Activated CD4-positive, alpha-beta T cell treated with anti-CD3 and anti-CD28 coated beads, Interleukin-2, amount 10 ng/mL, durations not matched to agents 7 days and 5 days (primary cell): ENCODE data around the gene PIEZO1. TPM values are rescaled to one million over a fixed set of nuclear protein-coding genes. Genes with fewer than 3 reads are reported as not detected.

Experiments
- CTCF ChIA-PET: fragments of 350-600 bp; sonication (Branson Sonifier 250); formaldehyde crosslinking; loops from one replicate; lab custom pipeline; 2021; ENCODE audit warnings: antibody characterized with exemption; lab: Charles Lee
- POLR2A ChIA-PET: fragments of 350-600 bp; sonication (Branson Sonifier 250); formaldehyde crosslinking; loops from one replicate; lab custom pipeline; 2021; ENCODE audit warnings: antibody characterized with exemption; lab: Charles Lee
- DNase-seq: peaks from one replicate; pipeline ENCODE4 v3.0.0-alpha.2; 2020
- H3K27ac Mint-ChIP-seq: one replicate; pipeline ENCODE4 v1.8.0; 2021; ENCODE audit warnings: mild to moderate bottlenecking, moderate library complexity, mixed read lengths
- H3K27me3 Mint-ChIP-seq: one replicate; pipeline ENCODE4 v1.8.0; 2021; ENCODE audit warnings: mixed read lengths
- H3K36me3 Mint-ChIP-seq: one replicate; pipeline ENCODE4 v1.8.0; 2021; ENCODE audit warnings: low read depth, mixed read lengths
- H3K4me1 Mint-ChIP-seq: one replicate; pipeline ENCODE4 v1.8.0; 2021; ENCODE audit warnings: mixed read lengths
- H3K4me3 Mint-ChIP-seq: one replicate; pipeline ENCODE4 v1.8.0; 2021; ENCODE audit warnings: mild to moderate bottlenecking, moderate library complexity, mixed read lengths
- H3K9me3 Mint-ChIP-seq: one replicate; pipeline ENCODE4 v1.8.0; 2021; ENCODE audit warnings: mixed read lengths
- total RNA-seq, 2 experiments: library from RNA; stranded (reverse); gene quantifications; one replicate each; pipeline ENCODE4 v1.2.3, GENCODE V29; 2021

PIEZO1 gene
- total RNA-seq, 2 experiments from 2014 or later: 239 to 303 TPM

DNA sequence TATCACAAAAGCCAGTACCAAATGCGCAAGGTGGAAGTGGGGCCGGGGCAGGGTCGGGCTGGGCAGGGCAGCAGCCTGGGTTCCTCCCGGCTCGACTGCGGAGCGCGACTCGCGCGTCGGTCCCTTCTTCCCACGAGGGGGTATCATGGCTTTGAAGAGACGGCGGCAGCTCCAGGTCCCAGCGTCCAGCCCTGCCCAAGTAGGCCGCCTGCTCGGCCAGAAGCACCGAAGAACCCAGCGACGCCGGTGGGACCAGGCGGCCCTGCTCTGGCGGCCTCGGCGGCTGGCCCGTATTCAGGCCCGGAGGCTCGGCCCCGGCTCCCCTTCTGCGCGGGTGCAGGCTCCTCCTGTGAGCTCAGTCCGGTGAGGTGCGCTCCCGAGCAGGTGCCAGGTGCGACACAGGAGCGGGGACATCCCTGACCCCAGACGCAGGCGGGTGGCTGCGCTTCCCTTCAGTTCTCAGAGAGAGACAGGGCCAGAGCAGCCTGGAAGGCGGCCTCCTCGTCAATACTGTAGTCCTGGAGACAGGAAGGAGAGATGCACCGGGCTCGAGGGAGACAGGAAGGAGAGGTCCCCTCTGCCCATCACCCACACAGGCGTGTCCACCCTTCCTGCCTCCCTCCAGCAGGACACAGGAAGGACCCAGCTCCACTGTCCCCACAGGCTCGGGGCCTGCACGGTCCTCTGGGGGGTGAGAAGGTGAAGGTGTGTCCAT is 87.7 kb downstream of the PIEZO1 start:
- CTCF ChIA-PET: interaction anchor here (0.7 kb wide), 1 partner anchor 69 kb away, joined by 3 read pairs; no protein-coding TSS in a partner anchor
- H3K4me1 Mint-ChIP-seq: peaks cover 66% of the 10 kb centered on the region
- POLR2A ChIA-PET: no interaction called here
- no peaks in the 10 kb centered on the region for H3K9me3 Mint-ChIP-seq
- H3K4me3 Mint-ChIP-seq: no peak overlapping the region
- peak overlapping the region; percentile 78 for H3K27ac Mint-ChIP-seq
- peaks cover 49% of the 10 kb centered on the region for H3K36me3 Mint-ChIP-seq
- no peaks in the 10 kb centered on the region for H3K27me3 Mint-ChIP-seq
- no peak for DNase-seq

- Mint-ChIP-seq H3K4me1 (peaks cover 67% of the 10 kb centered on the region), H3K9me3 (no peaks in the 10 kb centered on the region), H3K27ac (no peak overlapping the region), H3K27me3 (no peaks in the 10 kb centered on the region), H3K36me3 (peaks cover 41% of the 10 kb centered on the region), H3K4me3 (no peak overlapping the region)
- ChIA-PET CTCF (no interaction called here), POLR2A (interaction anchor here (0.7 kb wide), 1 partner anchor 15 kb away, joined by 3 read pairs; no protein-coding TSS in a partner anchor)
- DNase-seq: no peak
Observed at GRCh38 chr16:88696441-88696840, 88.6 kb downstream of the PIEZO1 start.

GRCh38 chr16:88695753-88696152 is 89.3 kb downstream of the PIEZO1 start:
- Mint-ChIP-seq H3K9me3 (no peaks in the 10 kb centered on the region), H3K36me3 (peaks cover 39% of the 10 kb centered on the region), H3K4me3 (no peak overlapping the region), H3K4me1 (peaks cover 71% of the 10 kb centered on the region), H3K27ac (peak overlapping the region; percentile 72), H3K27me3 (no peaks in the 10 kb centered on the region)
- POLR2A ChIA-PET: no interaction called here
- CTCF ChIA-PET: interaction anchor here (1.1 kb wide), 1 partner anchor 11 kb away, joined by 3 read pairs; no protein-coding TSS in a partner anchor
- no peak for DNase-seq

DNA sequence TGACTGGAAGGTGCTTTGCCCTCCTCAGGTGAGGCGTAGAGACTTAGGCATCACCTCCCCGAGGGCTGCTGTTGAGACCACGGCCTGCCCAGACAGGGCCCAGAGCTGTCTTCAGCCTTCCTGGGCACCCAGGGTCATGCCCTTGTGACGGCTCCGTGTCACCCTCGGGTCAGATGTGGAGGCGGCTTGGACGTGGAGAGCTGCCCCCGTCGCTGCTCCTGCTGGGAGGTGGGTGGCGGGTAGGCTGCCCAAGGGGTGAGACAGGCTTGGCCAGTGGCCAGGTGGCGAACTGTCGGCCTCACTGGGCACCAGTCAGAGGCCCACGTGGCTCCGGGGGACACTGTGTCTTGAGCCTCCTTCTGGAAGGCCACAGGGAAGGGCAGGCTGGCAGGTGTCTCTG is 89.8 kb downstream of the PIEZO1 start:
- H3K4me3 Mint-ChIP-seq: no peak overlapping the region
- peaks cover 33% of the 10 kb centered on the region for H3K36me3 Mint-ChIP-seq
- no peak for DNase-seq
- ChIA-PET CTCF (interaction anchor here (1.1 kb wide), 1 partner anchor 10 kb away, joined by 3 read pairs; no protein-coding TSS in a partner anchor), POLR2A (no interaction called here)
- no peak overlapping the region for H3K27ac Mint-ChIP-seq
- H3K9me3 Mint-ChIP-seq: no peaks in the 10 kb centered on the region
- H3K27me3 Mint-ChIP-seq: no peaks in the 10 kb centered on the region
- peaks cover 71% of the 10 kb centered on the region for H3K4me1 Mint-ChIP-seq

GRCh38 chr16:88694221-88695087 is 90.6 kb downstream of the PIEZO1 start:
- Mint-ChIP-seq H3K36me3 (peaks cover 26% of the 10 kb centered on the region), H3K4me3 (peak overlapping the region; percentile 22), H3K4me1 (peaks cover 71% of the 10 kb centered on the region), H3K27me3 (no peaks in the 10 kb centered on the region), H3K27ac (peak overlapping the region; percentile 77), H3K9me3 (no peaks in the 10 kb centered on the region)
- POLR2A ChIA-PET: no interaction called here
- CTCF ChIA-PET: interaction anchor here (0.8 kb wide), 1 partner anchor 8 kb away, joined by 3 read pairs; no protein-coding TSS in a partner anchor
- no peak for DNase-seq

DNA sequence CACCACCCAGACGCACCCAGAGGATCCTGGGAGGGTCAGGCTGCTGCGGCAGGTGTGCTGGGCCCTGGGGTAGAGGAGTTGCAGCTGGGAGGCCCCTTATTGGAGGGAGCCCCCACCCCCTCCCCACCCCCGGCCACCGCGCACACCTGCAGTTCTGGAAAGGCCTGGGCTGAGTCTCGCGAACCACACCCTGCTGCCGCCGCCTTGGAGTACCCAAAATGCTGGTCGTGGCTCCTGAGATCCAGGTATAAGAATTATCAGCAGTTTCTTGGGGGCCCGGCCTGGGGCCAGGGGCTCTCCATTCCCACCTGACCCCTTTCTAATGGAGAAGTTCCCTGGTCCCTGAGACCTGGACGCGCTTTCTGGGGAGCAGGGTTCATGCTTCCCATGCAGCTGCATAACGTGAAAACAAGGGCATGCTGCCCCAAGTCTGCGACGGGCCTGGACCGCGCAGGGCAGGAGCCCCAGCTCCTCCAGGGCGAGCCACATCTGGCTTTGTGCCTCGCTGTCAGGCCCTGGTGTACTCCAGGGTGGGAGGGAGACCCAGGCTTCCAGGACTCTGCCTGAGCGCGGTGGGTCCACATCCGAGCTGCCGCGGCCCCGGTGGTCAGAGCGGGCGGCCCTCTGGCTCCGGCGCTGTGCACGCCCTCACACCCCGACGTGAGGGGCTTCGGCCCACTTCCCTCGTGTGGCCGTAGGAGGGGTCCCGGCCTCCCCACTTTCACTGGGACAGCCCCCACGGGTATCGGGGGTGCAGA is 91.4 kb downstream of the PIEZO1 start:
- peak overlapping the region; percentile 91 for H3K27ac Mint-ChIP-seq
- ChIA-PET CTCF (interaction anchor here (0.6 to 0.8 kb wide), 2 partner anchors 8 to 532 kb away, joined by 3 read pairs; no protein-coding TSS in a partner anchor), POLR2A (no interaction called here)
- peaks cover 77% of the 10 kb centered on the region for H3K4me1 Mint-ChIP-seq
- peak overlapping the region; percentile 52 for H3K4me3 Mint-ChIP-seq
- no peaks in the 10 kb centered on the region for H3K27me3 Mint-ChIP-seq
- H3K9me3 Mint-ChIP-seq: no peaks in the 10 kb centered on the region
- peaks cover 25% of the 10 kb centered on the region for H3K36me3 Mint-ChIP-seq
- no peak for DNase-seq

DNA sequence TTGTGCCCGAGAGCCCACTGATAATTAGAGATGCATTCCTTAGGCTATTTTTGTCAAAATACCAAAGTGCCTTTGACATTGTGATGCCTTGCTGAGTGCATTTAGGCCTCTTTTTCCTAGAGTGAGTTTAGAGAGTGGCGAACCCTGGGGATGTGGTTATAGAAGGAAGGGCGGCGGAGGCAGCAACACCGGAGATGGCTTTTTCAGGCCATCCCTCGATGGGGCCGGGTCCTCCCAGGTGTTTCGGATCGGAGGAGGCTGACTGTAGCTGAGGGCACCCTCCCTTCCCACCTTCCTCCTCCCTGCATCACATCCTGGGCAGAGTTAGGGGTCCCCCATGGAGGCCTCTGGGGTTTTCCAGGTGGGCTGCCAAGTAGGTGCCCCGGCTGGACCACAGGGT is 92.2 kb downstream of the PIEZO1 start:
- DNase-seq: peak; percentile 47
- CTCF ChIA-PET: no interaction called here
- peaks cover 77% of the 10 kb centered on the region for H3K4me1 Mint-ChIP-seq

GRCh38 chr16:88691924-88692560 is 93.0 kb downstream of the PIEZO1 start:
- H3K27me3 Mint-ChIP-seq: no peaks in the 10 kb centered on the region
- peaks cover 77% of the 10 kb centered on the region for H3K4me1 Mint-ChIP-seq
- POLR2A ChIA-PET: interaction anchor here (0.6 kb wide), 1 partner anchor 225 kb away, joined by 3 read pairs; no protein-coding TSS in a partner anchor
- peak overlapping the region; percentile 52 for H3K4me3 Mint-ChIP-seq
- peak; percentile 62 for DNase-seq
- H3K9me3 Mint-ChIP-seq: no peaks in the 10 kb centered on the region
- CTCF ChIA-PET: interaction anchor here (0.9 to 1.1 kb wide), 2 partner anchors 12 to 22 kb away, joined by 3 to 4 read pairs; no protein-coding TSS in a partner anchor
- H3K27ac Mint-ChIP-seq: peak overlapping the region; percentile 91
- peaks cover 13% of the 10 kb centered on the region for H3K36me3 Mint-ChIP-seq

More for the DNA sequence above, 92.2 kb downstream of the PIEZO1 start:
- Mint-ChIP-seq H3K4me3 (peak overlapping the region; percentile 52), H3K27me3 (no peaks in the 10 kb centered on the region), H3K9me3 (no peaks in the 10 kb centered on the region), H3K36me3 (peaks cover 19% of the 10 kb centered on the region), H3K27ac (peak overlapping the region; percentile 91)
- POLR2A ChIA-PET: interaction anchor here (0.6 kb wide), 1 partner anchor 225 kb away, joined by 3 read pairs; no protein-coding TSS in a partner anchor

- Mint-ChIP-seq H3K36me3 (peaks cover 9% of the 10 kb centered on the region), H3K27ac (peak overlapping the region; percentile 91), H3K27me3 (no peaks in the 10 kb centered on the region), H3K9me3 (no peaks in the 10 kb centered on the region), H3K4me3 (no peak overlapping the region), H3K4me1 (peaks cover 75% of the 10 kb centered on the region)
- no peak for DNase-seq
- POLR2A ChIA-PET: no interaction called here
- CTCF ChIA-PET: interaction anchor here (1.1 kb wide), 1 partner anchor 21 kb away, joined by 4 read pairs; no protein-coding TSS in a partner anchor
Observed at GRCh38 chr16:88691129-88691813, 93.7 kb downstream of the PIEZO1 start.

- Mint-ChIP-seq H3K36me3 (peaks cover 5% of the 10 kb centered on the region), H3K9me3 (no peaks in the 10 kb centered on the region), H3K27ac (peak overlapping the region; percentile 91), H3K27me3 (no peaks in the 10 kb centered on the region), H3K4me3 (peak overlapping the region; percentile 10), H3K4me1 (peaks cover 73% of the 10 kb centered on the region)
- DNase-seq: no peak
- POLR2A ChIA-PET: no interaction called here
- CTCF ChIA-PET: interaction anchor here (1.1 to 1.5 kb wide), 2 partner anchors 10 to 20 kb away, joined by 3 to 4 read pairs; no protein-coding TSS in a partner anchor
Observed at GRCh38 chr16:88690341-88691128, 94.5 kb downstream of the PIEZO1 start.
